ENCODE measurements around the gene HLTF. TPM values are rescaled to one million over a fixed set of nuclear protein-coding genes. Genes with fewer than 3 reads are reported as not detected.
A peak's percentile ranks its signal among the peaks of the same experiment; 100 is the strongest.

Gene HLTF
- total and polyA plus RNA-seq, 2 donors (not counting 1 experiment from before 2014, with no cell fraction given) = 3.3 to 22.9 TPM

DNA sequence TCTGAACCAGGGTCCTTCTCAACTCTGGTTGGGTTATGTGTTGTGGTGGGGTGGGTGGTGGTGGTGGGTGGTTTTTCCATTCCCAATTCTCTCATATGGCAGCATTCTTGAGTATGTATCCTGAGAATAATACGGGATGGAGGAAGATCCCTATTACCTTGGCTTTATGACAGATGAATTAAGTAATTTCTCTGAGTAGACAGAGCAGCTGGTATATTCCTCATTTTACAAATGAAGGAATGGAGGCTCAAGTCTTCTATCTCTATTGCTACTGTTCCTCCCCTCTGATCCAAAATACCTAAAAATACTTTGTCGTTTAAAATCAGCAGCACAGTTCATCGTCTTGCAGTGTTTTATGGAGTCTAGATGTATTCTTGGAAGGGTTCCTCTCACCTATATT is 84.6 kb downstream of the HLTF start:
- H3K4me3 ChIP-seq (ENCODE audit: control extremely low read depth in 1 of 5, extremely low read depth in 1 of 5, insufficient read depth in 1 of 5, low read depth in 2 of 5, low read length in 4 of 5) = no peak overlapping the region
- DNase-seq = no peak
- no peak overlapping the region for H2AFZ ChIP-seq (ENCODE audit: insufficient read depth, low read depth, low read length, poor library complexity, severe bottlenecking)
- ATAC-seq (ENCODE audit: low read depth) = no peak
- Mint-ChIP-seq H3K9me3 (ENCODE audit: insufficient read depth) (no peaks in the 10 kb centered on the region), H3K27me3 (no peaks in the 10 kb centered on the region), H3K4me1 (peaks cover 10% of the 10 kb centered on the region), H3K27ac (no peak overlapping the region), H3K4me3 (no peak overlapping the region)
- no peaks in the 10 kb centered on the region for H3K79me2 ChIP-seq (ENCODE audit: control insufficient read depth, insufficient read depth, low read length)
- WGBS (ENCODE audit: insufficient coverage) = no CpG with 5 or more reads among the region's 3 CpGs
- CTCF ChIA-PET = no interaction called here
- peaks cover 1 to 6% of the 10 kb centered on the region in 2 experiments for H3K36me3 ChIP-seq (replicated peaks in 1 of 2; ENCODE audit: control extremely low read depth in 1 of 2, control insufficient read depth in 1 of 2, extremely low read depth in 1 of 2, insufficient read depth in 2 of 2, low read length in 1 of 2)
- H3K4me1 ChIP-seq (ENCODE audit: control insufficient read depth in 2 of 2, insufficient read depth in 2 of 2, low read length in 2 of 2) = peaks cover 6 to 7% of the 10 kb centered on the region in 2 donors
- H3K9ac ChIP-seq (ENCODE audit: low read length) = no peak overlapping the region
- H3K27me3 ChIP-seq (replicated peaks in 1 of 4; ENCODE audit: control extremely low read depth in 1 of 4, control insufficient read depth in 3 of 4, insufficient read depth in 4 of 4, low read length in 3 of 4) = no peaks in the 10 kb centered on the region
- H3K9me3 ChIP-seq (ENCODE audit: control extremely low read depth in 1 of 3, control insufficient read depth in 2 of 3, insufficient read depth in 1 of 3, low read length in 2 of 3) = no peaks in the 10 kb centered on the region
- intact Hi-C loops (cut with micrococcal nuclease) = no loop called here
- no peaks in the 10 kb centered on the region for H4K20me1 ChIP-seq (ENCODE audit: control insufficient read depth, insufficient read depth, low read length, poor library complexity, severe bottlenecking)
- no peak overlapping the region for H3K27ac ChIP-seq (ENCODE audit: low read length in 2 of 2)
- no peak for TF ChIP-seq CTCF (IDR thresholded peaks at IDR 0.05)
- no peak for TF ChIP-seq EZH2 (IDR thresholded peaks at IDR 0.05; ENCODE audit: borderline replicate concordance, insufficient read depth, low read depth, low read length, poor library complexity, severe bottlenecking)
- no peak overlapping the region for H3K4me2 ChIP-seq (replicated peaks; ENCODE audit: low read depth, low read length, poor library complexity, severe bottlenecking)
- POLR2A ChIA-PET = no interaction called here

- intact Hi-C loops (cut with micrococcal nuclease) = no loop called here
- Histone ChIP-seq H3K9me3 (ENCODE audit: control extremely low read depth in 1 of 3, control insufficient read depth in 2 of 3, insufficient read depth in 1 of 3, low read length in 2 of 3) (no peaks in the 10 kb centered on the region), H4K20me1 (ENCODE audit: control insufficient read depth, insufficient read depth, low read length, poor library complexity, severe bottlenecking) (no peaks in the 10 kb centered on the region), H3K4me3 (ENCODE audit: control extremely low read depth in 1 of 5, extremely low read depth in 1 of 5, insufficient read depth in 1 of 5, low read depth in 2 of 5, low read length in 4 of 5) (peak overlapping the region in 1 of 5 experiments; percentile 15), H3K4me1 (ENCODE audit: control insufficient read depth in 2 of 2, insufficient read depth in 2 of 2, low read length in 2 of 2) (peaks cover 6 to 7% of the 10 kb centered on the region in 2 donors), H3K9ac (ENCODE audit: low read length) (no peak overlapping the region), H3K27ac (ENCODE audit: low read length in 2 of 2) (no peak overlapping the region), H2AFZ (ENCODE audit: insufficient read depth, low read depth, low read length, poor library complexity, severe bottlenecking) (no peak overlapping the region), H3K79me2 (ENCODE audit: control insufficient read depth, insufficient read depth, low read length) (no peaks in the 10 kb centered on the region), H3K36me3 (replicated peaks in 1 of 2; ENCODE audit: control extremely low read depth in 1 of 2, control insufficient read depth in 1 of 2, extremely low read depth in 1 of 2, insufficient read depth in 2 of 2, low read length in 1 of 2) (peaks cover 1 to 12% of the 10 kb centered on the region in 2 experiments), H3K27me3 (replicated peaks in 1 of 4; ENCODE audit: control extremely low read depth in 1 of 4, control insufficient read depth in 3 of 4, insufficient read depth in 4 of 4, low read length in 3 of 4) (no peaks in the 10 kb centered on the region), H3K4me2 (replicated peaks; ENCODE audit: low read depth, low read length, poor library complexity, severe bottlenecking) (no peak overlapping the region)
- Mint-ChIP-seq H3K9me3 (ENCODE audit: insufficient read depth) (no peaks in the 10 kb centered on the region), H3K4me1 (peaks cover 10% of the 10 kb centered on the region), H3K27me3 (no peaks in the 10 kb centered on the region), H3K4me3 (no peak overlapping the region), H3K27ac (no peak overlapping the region)
- 100% methylated on average over 1 of the region's 3 CpGs for WGBS (ENCODE audit: insufficient coverage)
- POLR2A ChIA-PET = no interaction called here
- DNase-seq (no peak), ATAC-seq (ENCODE audit: low read depth) (no peak)
- CTCF ChIA-PET = interaction anchor here (1.3 kb wide), 1 partner anchor 9 kb away, joined by 3 read pairs; the partner anchor contains the start of gene GYG1
- TF ChIP-seq CTCF (IDR thresholded peaks at IDR 0.05) (no peak), EZH2 (IDR thresholded peaks at IDR 0.05; ENCODE audit: borderline replicate concordance, insufficient read depth, low read depth, low read length, poor library complexity, severe bottlenecking) (no peak)
These were observed 86.1 kb downstream of the HLTF start for GRCh38 chr3:149000206-149000745.
